Fibroblast of skin of right biceps (primary cell): ENCODE results near the gene ETV6.

ENCODE experiments used
- DNase-seq: peaks from one replicate; pipeline ENCODE4 v3.0.0-alpha.2; 2013

Gene ETV6

DNA sequence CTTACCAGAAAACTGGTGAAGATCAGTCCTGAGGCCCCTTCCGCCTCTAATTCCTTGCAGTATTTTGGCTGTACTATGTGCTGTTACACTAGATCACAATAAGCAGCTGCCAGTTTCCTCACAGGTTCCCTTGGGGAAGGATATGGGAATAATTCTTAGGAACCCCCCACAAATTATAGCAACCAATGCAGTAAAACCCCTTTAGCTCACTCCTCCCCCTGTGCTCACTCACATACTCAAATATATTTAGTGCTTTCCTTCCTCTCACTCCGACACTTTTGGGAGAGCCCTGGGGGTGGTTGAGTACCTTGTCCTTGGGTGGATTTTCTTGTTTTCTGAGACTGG lies 162.7 kb downstream of the ETV6 start:
- DNase-seq = no peak

DNA sequence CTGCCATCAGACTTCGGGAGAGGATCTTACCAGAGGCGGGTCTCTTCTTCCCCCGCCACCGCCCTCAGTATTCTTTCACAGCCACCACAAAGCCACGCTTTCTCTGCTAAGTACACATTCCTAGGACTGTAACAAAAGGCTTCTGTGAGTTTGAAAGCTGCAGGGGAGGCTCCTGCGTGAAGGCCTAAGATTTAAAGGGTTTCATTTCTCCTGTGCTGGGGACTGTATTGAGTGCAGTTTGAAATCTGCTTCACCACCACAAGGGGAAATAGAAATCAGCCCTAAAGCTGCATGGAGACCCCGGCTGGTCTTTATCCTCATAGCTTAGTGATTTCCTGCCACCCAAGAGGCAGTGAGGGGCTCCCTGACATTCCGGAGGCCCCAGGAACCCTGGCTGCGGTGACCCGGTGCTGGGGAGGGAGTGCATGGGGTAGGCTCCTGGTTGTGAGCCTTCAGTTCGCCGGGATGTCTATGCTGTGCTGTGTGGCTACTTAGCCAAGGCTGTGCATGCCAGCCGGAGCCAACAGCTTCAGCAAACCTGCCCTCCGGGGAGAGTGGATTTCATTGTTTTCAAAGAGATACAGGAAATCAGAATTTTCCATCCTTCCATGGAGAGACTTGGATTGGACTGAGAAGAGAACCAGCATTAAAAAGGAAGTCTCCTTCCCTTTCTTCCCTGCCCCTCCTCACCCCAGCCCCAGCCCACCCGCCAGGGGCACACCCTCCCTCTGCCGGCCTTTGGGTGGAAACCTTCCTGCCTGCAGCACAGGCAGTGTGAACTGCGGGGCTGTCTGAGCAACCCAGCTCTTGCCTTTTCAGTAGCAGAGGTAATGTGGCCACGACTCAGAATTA lies 163.3 kb downstream of the ETV6 start:
- DNase-seq = peak; percentile 48

DNA sequence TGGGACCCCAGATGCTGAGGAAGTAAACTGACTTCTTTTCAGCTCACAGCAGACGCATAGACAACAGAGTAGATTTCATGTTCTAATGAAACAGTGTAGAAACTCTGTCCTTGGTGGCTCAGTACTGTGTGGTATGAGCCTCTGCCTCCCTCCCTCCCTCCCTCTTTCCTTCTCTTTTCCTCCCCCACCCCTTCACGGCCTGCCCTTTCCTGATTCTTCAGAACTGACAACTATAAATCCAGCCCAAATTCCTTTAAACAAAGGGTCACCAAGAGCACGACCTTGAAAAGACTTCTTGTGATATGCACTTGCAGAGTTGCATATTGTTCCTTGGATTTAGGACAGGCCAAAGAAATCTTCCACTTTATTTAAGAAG lies 164.0 kb downstream of the ETV6 start:
- DNase-seq = no peak

- DNase-seq = peak; percentile 80
Measured at GRCh38 chr12:11814374-11814773, 164.9 kb downstream of the ETV6 start.

- no peak for DNase-seq
Measured at GRCh38 chr12:11815397-11815796, 165.9 kb downstream of the ETV6 start.

DNA sequence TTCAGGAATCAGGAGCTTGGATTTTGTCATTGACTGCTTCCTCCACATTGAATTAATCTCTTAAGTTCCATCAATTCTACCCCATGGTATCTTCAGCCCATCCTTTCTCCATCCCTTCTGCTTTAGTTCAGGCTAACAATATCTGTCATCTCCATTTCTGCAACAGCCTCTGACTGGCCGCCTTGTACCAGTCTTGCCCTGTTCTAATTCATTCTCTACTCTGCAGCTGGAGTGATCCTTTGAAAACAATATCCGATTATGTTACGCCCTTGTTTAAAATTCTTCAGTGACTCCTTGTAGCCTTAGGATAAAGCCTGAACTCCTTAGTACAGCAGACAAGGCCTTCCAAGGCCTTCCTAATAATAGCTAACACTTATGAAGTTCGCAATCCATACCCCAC lies 170.2 kb downstream of the ETV6 start:
- DNase-seq = no peak

GRCh38 chr12:11820476-11820875 lies 171.0 kb downstream of the ETV6 start:
- no peak for DNase-seq

GRCh38 chr12:11821386-11822080 lies 172.1 kb downstream of the ETV6 start:
- no peak for DNase-seq

GRCh38 chr12:11822081-11822834 lies 172.8 kb downstream of the ETV6 start:
- peak; percentile 69 for DNase-seq

DNA sequence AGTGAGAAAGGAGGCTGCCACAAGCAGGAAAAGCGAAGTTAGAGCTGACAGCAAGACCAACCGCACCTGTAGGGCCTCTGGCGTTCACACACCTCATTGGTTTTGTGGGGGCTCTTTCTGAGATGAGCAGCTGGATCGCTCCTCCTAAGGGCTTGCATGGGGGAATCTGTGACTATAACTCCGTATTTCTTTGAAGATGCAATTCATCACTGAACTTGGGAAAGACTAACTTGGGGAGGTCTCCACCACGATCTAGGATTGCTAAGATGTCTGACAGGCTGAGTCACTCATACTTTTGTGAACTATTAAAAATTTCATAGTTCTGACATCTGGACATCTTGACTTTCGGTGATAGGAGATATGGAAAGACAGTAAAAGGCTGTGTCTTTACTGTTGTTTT lies 173.6 kb downstream of the ETV6 start:
- DNase-seq = peak; percentile 93

DNA sequence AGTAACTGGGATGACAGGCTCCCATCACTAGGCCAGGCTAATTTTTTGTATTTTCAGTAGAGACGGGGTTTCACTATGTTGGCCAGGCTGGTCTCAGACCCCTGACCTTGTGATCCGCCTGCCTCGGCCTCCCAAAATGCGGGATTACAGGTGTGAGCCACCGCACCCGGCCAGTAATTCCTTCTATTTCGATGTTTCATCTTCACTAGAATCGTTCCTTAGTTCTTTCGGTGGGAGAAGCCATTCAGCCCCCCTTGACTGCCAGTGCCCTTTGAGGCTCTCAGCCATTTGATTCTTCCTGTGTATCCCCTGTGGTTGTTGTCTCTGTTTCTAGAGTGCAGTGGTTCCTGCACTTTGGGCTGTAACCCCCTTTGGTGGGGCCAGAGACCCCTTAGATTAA lies 174.1 kb downstream of the ETV6 start:
- DNase-seq = no peak

GRCh38 chr12:11824069-11824468 lies 174.6 kb downstream of the ETV6 start:
- no peak for DNase-seq

- DNase-seq = no peak
Measured at GRCh38 chr12:11824736-11825135, 175.3 kb downstream of the ETV6 start.

- DNase-seq = no peak
Measured at GRCh38 chr12:11825278-11825677, 175.8 kb downstream of the ETV6 start.

GRCh38 chr12:11826574-11826973 lies 177.1 kb downstream of the ETV6 start:
- no peak for DNase-seq

DNA sequence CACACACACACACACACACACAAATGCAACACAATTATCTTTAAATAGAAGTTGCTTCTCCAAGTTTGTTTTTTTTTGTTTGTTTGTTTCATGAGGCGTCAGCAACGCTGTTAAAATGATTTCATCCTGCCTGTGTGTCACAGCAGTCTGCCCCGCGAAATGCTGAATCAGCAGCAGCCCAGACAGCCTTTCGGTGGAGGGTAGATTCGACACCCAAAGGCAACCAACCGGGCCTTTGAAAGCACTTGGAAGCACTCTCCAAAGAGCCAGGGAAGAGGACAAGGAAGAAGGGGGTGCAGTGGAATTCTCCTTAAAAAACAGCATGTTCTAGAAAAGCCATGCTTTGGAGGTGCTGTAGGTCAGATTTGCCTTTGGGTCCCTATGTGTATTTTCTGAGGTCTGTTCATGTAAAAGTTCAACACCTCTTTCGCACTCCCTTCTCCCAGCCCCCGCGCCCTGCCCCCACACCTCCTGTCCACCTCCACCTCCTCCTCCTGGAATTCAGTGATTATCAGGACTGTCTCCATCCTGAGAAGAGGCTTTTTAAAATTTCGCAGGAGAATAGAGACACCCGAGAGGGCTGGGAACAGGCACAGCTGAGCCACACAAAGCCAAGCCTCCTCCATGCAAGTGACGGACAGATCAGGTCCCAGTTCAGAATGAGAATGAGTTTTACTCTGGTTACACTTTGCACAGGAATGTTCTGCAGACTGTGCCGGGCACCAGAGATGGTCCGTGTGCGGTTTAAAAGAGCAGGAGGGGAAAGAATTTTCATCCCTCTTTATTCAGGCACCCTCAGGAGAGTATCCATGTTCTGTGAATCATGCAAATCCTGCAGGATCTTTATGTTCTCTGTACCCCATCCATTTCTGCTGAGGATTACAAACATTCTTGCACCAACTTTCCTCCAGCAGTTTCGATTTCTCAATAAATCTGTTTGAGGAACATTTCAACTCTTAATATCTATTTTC lies 177.9 kb downstream of the ETV6 start:
- DNase-seq = peak; percentile 53

GRCh38 chr12:11829764-11830194 lies 180.3 kb downstream of the ETV6 start:
- DNase-seq = no peak

- DNase-seq = no peak
Measured at GRCh38 chr12:11830307-11830801, 180.9 kb downstream of the ETV6 start.

GRCh38 chr12:11832093-11832492 lies 182.6 kb downstream of the ETV6 start:
- DNase-seq = no peak

GRCh38 chr12:11833174-11833895 lies 183.9 kb downstream of the ETV6 start:
- no peak for DNase-seq

DNA sequence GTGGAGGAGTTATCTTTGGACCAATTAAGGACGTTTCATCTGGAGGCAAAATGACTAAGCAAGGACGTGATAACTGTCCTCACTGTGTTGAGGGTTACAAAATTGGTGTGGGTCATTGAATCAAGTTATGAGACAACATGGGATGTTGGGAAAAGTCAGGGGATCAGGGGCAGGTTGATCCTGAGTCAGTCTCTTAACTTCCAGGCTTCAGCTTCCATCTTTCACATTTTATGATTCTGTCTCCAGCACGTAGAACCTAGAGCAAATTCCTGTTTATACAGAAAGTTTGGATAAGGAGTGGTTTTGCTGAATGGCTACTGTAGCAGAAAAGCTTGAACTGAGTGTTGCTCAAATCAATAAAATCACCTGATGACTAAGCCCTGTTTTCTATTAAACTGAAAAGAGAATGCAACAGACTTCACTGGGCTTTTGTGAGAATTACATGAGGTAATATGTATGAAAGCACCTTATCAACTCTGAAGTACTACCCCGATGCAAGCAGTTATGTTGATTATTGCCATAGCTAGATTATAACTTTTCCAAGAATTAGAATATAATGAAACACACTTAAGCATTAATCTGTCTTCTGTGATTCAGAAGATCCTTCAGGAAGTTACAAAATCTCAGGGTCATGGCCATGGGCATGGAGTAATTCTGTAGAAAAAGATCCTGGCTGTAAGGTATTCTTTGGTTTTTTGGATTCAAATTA lies 184.8 kb downstream of the ETV6 start:
- DNase-seq = no peak
